HEK293 (cell line): ENCODE data around the gene MAP3K4.

ENCODE experiments used
- CTCF ChIA-PET: fragments of 350-600 bp; formaldehyde crosslinking; extraction: SDS; loops from one replicate; lab custom pipeline; 2021; ENCODE audit warnings: antibody characterized with exemption; lab: Yijun Ruan, JAX
- POLR2A ChIA-PET: fragments of 300-600 bp; formaldehyde crosslinking; extraction: SDS; loops from one replicate; lab custom pipeline; 2020; ENCODE audit warnings: antibody characterized with exemption, inconsistent platforms; lab: Yijun Ruan, JAX
- H3K27ac ChIP-seq: fragments of 200-500 bp; sonication (Bioruptor generic); 2 replicates; pipeline ENCODE4 v1.5.1; 2014; ENCODE audit warnings: low read depth, low read length, control low read depth, inconsistent platforms; ENCODE audit errors: extremely low read depth
- H3K36me3 ChIP-seq, 2 experiments: fragments of 200-500 bp in 1 of 2; sonication (Bioruptor generic) in 1 of 2; 1 replicate in 1 of 2; 2 replicates in 1 of 2; pipeline ENCODE4 v1.5.1; 2014 to 2017; ENCODE audit warnings: inconsistent platforms in 2 of 2, low read length in 2 of 2; ENCODE audit not compliant: control insufficient read depth in 2 of 2, insufficient read depth in 1 of 2
- H3K4me1 ChIP-seq: fragments of 200-500 bp; sonication (Bioruptor generic); 2 replicates; pipeline ENCODE4 v1.5.1; 2014; ENCODE audit warnings: mild to moderate bottlenecking, low read length, inconsistent platforms; ENCODE audit not compliant: control insufficient read depth, insufficient read depth
- H3K4me3 ChIP-seq: 2 replicates; pipeline ENCODE4 v1.5.1; 2011; ENCODE audit warnings: low read depth, mild to moderate bottlenecking, control low read depth, low read length, moderate library complexity
- H3K9me3 ChIP-seq: fragments of 200-500 bp; sonication (Bioruptor generic); 2 replicates; pipeline ENCODE4 v1.5.1; 2014; ENCODE audit warnings: low read depth, low read length, inconsistent platforms; ENCODE audit not compliant: control insufficient read depth, insufficient read depth
- GLI2 ChIP-seq: fragments of 450-650 bp; formaldehyde crosslinking; IDR thresholded peaks from 2 replicates; pipeline ENCODE4; 2017; ENCODE audit warnings: missing biosample characterization, missing genetic modification characterization, low read depth, borderline replicate concordance
- GLI4 ChIP-seq: fragments of 450-650 bp; formaldehyde crosslinking; IDR thresholded peaks from 2 replicates; pipeline ENCODE4 v1.5.1; 2016; ENCODE audit warnings: missing biosample characterization, missing genetic modification characterization
- GLIS1 ChIP-seq: fragments of 450-650 bp; formaldehyde crosslinking; IDR thresholded peaks from 2 replicates; pipeline ENCODE4 v1.5.1; 2016; ENCODE audit warnings: missing biosample characterization, missing genetic modification characterization
- IKZF3 ChIP-seq: fragments of 450-650 bp; IDR thresholded peaks from 2 replicates; pipeline ENCODE4 v1.5.0; 2018; ENCODE audit warnings: missing biosample characterization, mild to moderate bottlenecking, missing genetic modification characterization, moderate library complexity
- REST ChIP-seq: fragments of 450-650 bp; formaldehyde crosslinking; IDR thresholded peaks from 2 replicates; pipeline ENCODE4 v1.5.1; 2016; ENCODE audit warnings: missing biosample characterization, missing genetic modification characterization
- ZBTB8A ChIP-seq: fragments of 450-650 bp; formaldehyde crosslinking; IDR thresholded peaks from 2 replicates; pipeline ENCODE4 v1.5.1; 2016; ENCODE audit warnings: missing biosample characterization, missing genetic modification characterization
- ZNF10 ChIP-seq: fragments of 450-650 bp; formaldehyde crosslinking; IDR thresholded peaks from 2 replicates; pipeline ENCODE4 v1.5.1; 2017; ENCODE audit warnings: missing biosample characterization, missing genetic modification characterization
- ZNF18 ChIP-seq: fragments of 450-650 bp; formaldehyde crosslinking; IDR thresholded peaks from 2 replicates; pipeline ENCODE4 v1.5.1; 2016; ENCODE audit warnings: missing biosample characterization, missing genetic modification characterization
- ZNF248 ChIP-seq: fragments of 450-650 bp; formaldehyde crosslinking; IDR thresholded peaks from 2 replicates; pipeline ENCODE4 v1.5.1; 2017; ENCODE audit warnings: missing biosample characterization, missing genetic modification characterization
- ZNF274 ChIP-seq, 2 experiments: fragments of 200-500 bp in 1 of 2; fragments of 450-650 bp in 1 of 2; sonication (Bioruptor generic) in 1 of 2; formaldehyde crosslinking in 1 of 2; IDR thresholded peaks; 2 replicates each; pipeline versions ENCODE4 v1.5.1 to v1.6.1; 2014 to 2016; ENCODE audit warnings: borderline replicate concordance in 1 of 2, inconsistent platforms in 1 of 2, low read length in 1 of 2, missing biosample characterization in 1 of 2, missing genetic modification characterization in 1 of 2
- ZNF280C ChIP-seq: fragments of 450-650 bp; formaldehyde crosslinking; IDR thresholded peaks from 2 replicates; pipeline ENCODE4 v1.5.1; 2016; ENCODE audit warnings: missing biosample characterization, missing genetic modification characterization
- ZNF37A ChIP-seq: fragments of 450-650 bp; IDR thresholded peaks from 2 replicates; pipeline ENCODE4 v1.5.1; 2018; ENCODE audit warnings: missing biosample characterization, missing genetic modification characterization
- ZNF433 ChIP-seq: fragments of 450-650 bp; formaldehyde crosslinking; IDR thresholded peaks from 2 replicates; pipeline ENCODE4 v1.5.1; 2016; ENCODE audit warnings: missing biosample characterization, missing genetic modification characterization, low read depth
- ZNF488 ChIP-seq: fragments of 450-650 bp; formaldehyde crosslinking; IDR thresholded peaks from 2 replicates; pipeline ENCODE4 v1.5.1; 2016; ENCODE audit warnings: missing biosample characterization, missing genetic modification characterization
- ZNF529 ChIP-seq: fragments of 450-650 bp; formaldehyde crosslinking; IDR thresholded peaks from 2 replicates; pipeline ENCODE4 v1.5.1; 2017; ENCODE audit warnings: missing genetic modification characterization, missing biosample characterization; ENCODE audit not compliant: insufficient replicate concordance
- ZNF548 ChIP-seq: fragments of 450-650 bp; formaldehyde crosslinking; IDR thresholded peaks from 2 replicates; pipeline ENCODE4 v1.5.1; 2016; ENCODE audit warnings: missing biosample characterization, missing genetic modification characterization
- ZNF747 ChIP-seq: fragments of 450-650 bp; formaldehyde crosslinking; IDR thresholded peaks from 2 replicates; pipeline ENCODE4 v1.5.1; 2016; ENCODE audit warnings: missing biosample characterization, missing genetic modification characterization

The MAP3K4 gene

GRCh38 chr6:160965893-160966292 is 25.7 kb upstream of the MAP3K4 start:
- no peaks in the 10 kb centered on the region for H3K9me3 ChIP-seq
- no peak overlapping the region for H3K4me3 ChIP-seq
- no peak overlapping the region for H3K27ac ChIP-seq
- no peaks in the 10 kb centered on the region for H3K4me1 ChIP-seq
- CTCF ChIA-PET = interaction anchor here (0.9 to 1.4 kb wide), 2 partner anchors 8 to 26 kb away, joined by 3 to 5 read pairs; partner anchors contain the start of gene MAP3K4
- no peaks in the 10 kb centered on the region for H3K36me3 ChIP-seq
- no peak for TF ChIP-seq ZNF248 (tag by site-specific recombination)
- TF ChIP-seq ZNF529 (tag by site-specific recombination) = no peak
- TF ChIP-seq GLI4 (tag by site-specific recombination) = no peak
- no peak for TF ChIP-seq ZNF274 (IDR thresholded peaks at IDR 0.05; ENCODE audit: low read length)
- no peak for TF ChIP-seq ZNF274 (tag by site-specific recombination; IDR thresholded peaks at IDR 0.05; ENCODE audit: borderline replicate concordance)
- no peak for TF ChIP-seq GLIS1 (tag by site-specific recombination)
- no peak for TF ChIP-seq ZBTB8A (tag by site-specific recombination)
- POLR2A ChIA-PET = interaction anchor here (0.6 kb wide), 1 partner anchor 148 kb away, joined by 4 read pairs; no protein-coding TSS in a partner anchor

- Histone ChIP-seq H3K9me3 (no peaks in the 10 kb centered on the region), H3K27ac (no peak overlapping the region), H3K4me3 (no peak overlapping the region), H3K4me1 (no peaks in the 10 kb centered on the region), H3K36me3 (no peaks in the 10 kb centered on the region)
- ChIA-PET CTCF (interaction anchor here (1.4 kb wide), 1 partner anchor 9 kb away, joined by 5 read pairs; no protein-coding TSS in a partner anchor), POLR2A (interaction anchor here (0.6 kb wide), 1 partner anchor 148 kb away, joined by 4 read pairs; no protein-coding TSS in a partner anchor)
- TF ChIP-seq ZNF10 (no peak), REST (no peak)
Measured at GRCh38 chr6:160966493-160967229, 24.9 kb upstream of the MAP3K4 start.

GRCh38 chr6:160967351-160967750 is 24.2 kb upstream of the MAP3K4 start:
- no peaks in the 10 kb centered on the region for H3K36me3 ChIP-seq
- TF ChIP-seq ZNF280C = no peak
- no peak for TF ChIP-seq GLI2 (tag by site-specific recombination)
- no peak for TF ChIP-seq ZNF37A (tag by site-specific recombination)
- no peak for TF ChIP-seq ZNF747 (tag by site-specific recombination)
- no peak for TF ChIP-seq ZNF433 (tag by site-specific recombination)
- no peak for TF ChIP-seq IKZF3
- no peak for TF ChIP-seq ZNF18 (tag by site-specific recombination)
- TF ChIP-seq ZNF488 (tag by site-specific recombination) = no peak
- no peak for TF ChIP-seq ZNF548
- TF ChIP-seq, all 188 proteins: peak for 0
- CTCF ChIA-PET = interaction anchor here (1.4 kb wide), 1 partner anchor 10 kb away, joined by 5 read pairs; no protein-coding TSS in a partner anchor
- POLR2A ChIA-PET = interaction anchor here (1.4 kb wide), 1 partner anchor 25 kb away, joined by 3 read pairs; no protein-coding TSS in a partner anchor
- no peaks in the 10 kb centered on the region for H3K4me1 ChIP-seq
- no peak overlapping the region for H3K4me3 ChIP-seq
- no peak overlapping the region for H3K27ac ChIP-seq
- no peaks in the 10 kb centered on the region for H3K9me3 ChIP-seq
